ENCODE measurements around the gene CACNG6.
"Not testable (repeated sequence)": the region's sequence is repeated elsewhere in the genome, so short reads cannot be mapped to it uniquely, and the experiment has no call there.

The CACNG6 gene

DNA sequence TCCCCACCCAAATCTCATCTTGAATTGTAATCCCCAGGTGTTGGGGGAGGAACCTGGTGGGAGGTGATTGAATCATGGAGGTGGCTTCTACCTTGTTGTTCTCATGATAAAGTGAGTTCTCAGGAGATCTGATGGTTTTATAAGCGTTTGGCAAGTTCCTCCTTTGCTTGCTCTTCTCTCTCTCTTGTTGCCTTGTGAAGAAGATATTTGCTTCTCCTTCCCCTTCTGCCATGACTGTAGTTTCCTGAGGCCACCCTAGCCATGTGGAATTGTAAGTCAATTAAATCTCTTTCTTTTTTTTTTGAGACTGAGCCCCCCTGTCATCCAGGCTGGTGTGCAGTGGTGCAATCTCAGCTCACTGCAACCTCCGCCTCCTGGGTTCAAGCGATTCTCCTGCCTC is 37.9 kb downstream of the CACNG6 start:
- DNase-seq (ENCODE audit: insufficient read length, low spot score) (no peak), FAIRE-seq (no peak)
- TF ChIP-seq POLR2A (IDR thresholded peaks at IDR 0.05; ENCODE audit: low read depth, low read length), result no peak

DNA sequence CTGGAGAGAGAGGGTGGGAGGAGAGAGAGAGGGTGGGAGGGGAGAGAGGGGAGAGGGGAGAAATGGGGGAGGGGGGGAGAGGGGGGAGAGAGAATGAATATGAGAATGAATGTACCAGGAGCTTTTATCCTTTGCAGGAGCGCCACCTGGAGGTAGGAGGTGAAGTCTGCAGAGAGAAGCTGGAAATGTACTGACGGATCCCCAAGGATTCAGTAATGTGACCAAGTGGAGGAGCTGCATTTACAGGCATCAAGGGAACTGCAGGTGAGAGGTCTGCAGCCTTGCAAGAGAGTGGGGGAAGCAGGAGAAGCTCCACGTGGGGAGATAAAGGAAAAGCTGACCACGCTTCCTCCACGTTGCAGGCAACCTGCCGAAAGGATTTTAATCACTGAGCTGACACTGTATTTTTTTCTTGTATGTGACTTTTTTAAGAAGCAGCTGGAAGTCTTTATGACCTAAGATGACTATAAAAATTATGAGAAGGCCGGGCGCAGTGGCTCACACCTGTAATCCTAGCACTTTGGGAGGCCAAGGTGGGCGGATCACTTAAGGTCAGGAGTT is 38.6 kb downstream of the CACNG6 start:
- DNase-seq (ENCODE audit: insufficient read length, low spot score) (peak; percentile 63), FAIRE-seq (peak; percentile 41)
- no peak for TF ChIP-seq POLR2A (IDR thresholded peaks at IDR 0.05; ENCODE audit: low read depth, low read length)

DNA sequence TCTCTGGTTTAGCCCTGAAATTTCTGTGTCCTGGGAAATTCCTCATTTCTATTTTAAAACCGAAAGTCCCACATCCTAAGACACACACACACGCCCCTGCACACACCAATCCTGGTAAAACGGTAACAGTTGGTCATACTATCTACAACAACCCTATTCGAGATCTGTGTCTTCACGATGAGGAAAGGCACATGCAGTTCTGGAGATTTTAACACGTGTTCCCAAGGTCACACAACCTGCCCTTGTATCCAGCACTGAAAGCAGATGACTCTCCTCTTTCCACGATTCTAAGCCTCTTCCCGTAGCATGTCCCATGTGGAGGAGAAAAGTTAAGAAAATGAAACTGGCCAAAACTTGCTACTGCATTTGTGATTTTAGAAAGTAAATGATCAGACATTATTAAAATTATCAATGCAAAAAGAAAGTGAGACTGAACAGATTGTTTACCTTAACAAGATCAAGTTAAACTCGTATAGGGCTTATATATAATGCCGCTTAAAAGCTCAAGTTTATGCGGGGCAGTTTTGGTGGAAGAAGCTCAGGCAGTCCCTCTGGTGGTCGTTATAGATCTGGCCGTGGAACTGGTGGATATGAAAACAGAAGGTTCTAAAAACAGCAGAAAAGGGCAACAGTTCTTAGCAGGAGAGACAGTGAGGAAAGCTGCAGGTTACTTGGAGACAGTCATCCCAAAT is 39.6 kb downstream of the CACNG6 start:
- DNase-seq (ENCODE audit: insufficient read length, low spot score), result no peak
- no peak for TF ChIP-seq POLR2A (IDR thresholded peaks at IDR 0.05; ENCODE audit: low read depth, low read length)
- no peak for FAIRE-seq

DNA sequence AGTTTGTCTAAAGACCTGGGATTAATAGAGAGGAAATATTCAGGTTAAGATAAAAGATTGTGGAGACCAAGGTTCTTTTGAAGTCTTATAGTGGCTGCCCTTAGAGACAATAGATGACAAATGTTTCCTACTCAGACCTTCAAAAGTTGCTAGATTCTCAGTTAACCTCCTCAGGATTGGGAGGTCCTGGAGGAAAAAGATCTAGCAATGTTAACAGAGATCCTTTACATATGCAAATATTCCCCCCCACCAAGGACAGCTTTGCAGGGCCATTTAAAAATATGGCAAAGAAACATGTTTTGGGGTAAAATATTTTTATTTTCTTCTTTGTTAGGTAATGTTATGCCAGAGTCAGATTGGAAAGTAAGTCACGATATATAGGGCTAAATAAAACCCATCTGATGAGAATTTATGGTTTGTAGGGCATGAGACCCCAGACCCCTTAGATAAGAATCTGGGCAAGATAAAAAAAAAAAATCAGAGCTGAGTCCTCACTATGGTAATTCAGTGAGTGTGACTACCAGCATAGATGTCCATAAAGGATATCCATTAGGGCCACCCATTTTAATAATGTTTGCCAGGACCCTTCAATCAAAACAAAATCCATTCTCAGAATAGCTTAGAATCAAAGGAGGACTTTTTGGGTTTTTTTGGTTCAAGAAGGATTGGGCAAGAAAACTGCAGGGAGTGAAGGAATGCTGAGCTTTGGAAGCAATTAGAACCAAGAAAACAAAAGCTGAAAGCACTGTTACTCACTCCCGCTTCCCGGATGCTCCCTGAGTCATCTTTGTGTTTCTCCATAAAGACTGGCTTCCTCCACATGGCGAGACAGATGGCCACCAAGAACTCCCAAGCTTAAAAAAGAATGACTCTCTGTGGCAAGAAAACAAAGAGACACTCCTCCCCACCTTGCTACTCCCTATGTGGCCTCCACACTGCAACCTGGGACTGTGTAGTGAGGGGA is 44.1 kb downstream of the CACNG6 start:
- TF ChIP-seq POLR2A (IDR thresholded peaks at IDR 0.05; ENCODE audit: low read depth, low read length), result no peak
- FAIRE-seq (peak; percentile 84), DNase-seq (ENCODE audit: insufficient read length, low spot score) (peak; percentile 86)

DNA sequence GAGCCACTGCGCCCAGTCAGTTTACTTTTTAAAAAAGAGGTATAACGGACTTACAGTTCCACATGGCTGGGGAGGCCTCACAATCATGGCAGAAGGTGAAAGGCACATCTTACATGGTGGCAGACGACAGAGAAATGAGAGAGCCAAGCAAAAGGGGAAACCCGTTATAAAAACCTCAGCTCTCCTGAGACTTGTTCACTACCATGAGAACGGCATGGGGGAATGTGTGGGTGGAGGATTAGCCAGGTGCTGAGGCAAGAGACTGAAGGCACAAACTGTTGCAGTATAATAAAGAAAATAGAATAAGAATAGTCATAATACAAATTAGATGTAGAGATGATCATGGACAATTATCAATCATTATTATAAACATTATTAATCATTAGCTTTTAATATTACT is 45.1 kb downstream of the CACNG6 start:
- not testable (repeated sequence) for FAIRE-seq

DNA sequence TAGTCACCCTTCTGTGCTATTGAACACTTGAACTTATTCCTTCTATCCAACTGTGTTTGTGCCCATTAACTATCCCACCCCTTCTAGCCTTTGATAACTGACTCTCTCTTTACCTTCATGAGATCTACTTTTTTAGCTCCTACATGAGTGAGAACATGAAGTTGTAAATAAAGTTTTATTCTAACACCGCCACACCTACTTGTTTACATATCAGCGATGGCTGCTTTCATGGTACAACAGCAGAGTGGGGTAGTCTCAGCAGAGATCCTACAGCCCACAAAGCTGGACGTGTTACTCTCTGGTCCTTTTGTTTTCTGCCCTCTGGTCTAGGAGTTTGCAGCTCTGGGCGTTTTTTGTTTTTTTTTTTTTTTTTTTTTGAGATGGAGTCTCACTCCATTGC is 48.6 kb downstream of the CACNG6 start:
- no peak for DNase-seq (ENCODE audit: insufficient read length, low spot score)
- FAIRE-seq, result no peak
- TF ChIP-seq POLR2A (IDR thresholded peaks at IDR 0.05; ENCODE audit: low read depth, low read length), result no peak

More for the DNA sequence above, 45.1 kb downstream of the CACNG6 start:
- DNase-seq (ENCODE audit: insufficient read length, low spot score), result not testable (repeated sequence)

DNA sequence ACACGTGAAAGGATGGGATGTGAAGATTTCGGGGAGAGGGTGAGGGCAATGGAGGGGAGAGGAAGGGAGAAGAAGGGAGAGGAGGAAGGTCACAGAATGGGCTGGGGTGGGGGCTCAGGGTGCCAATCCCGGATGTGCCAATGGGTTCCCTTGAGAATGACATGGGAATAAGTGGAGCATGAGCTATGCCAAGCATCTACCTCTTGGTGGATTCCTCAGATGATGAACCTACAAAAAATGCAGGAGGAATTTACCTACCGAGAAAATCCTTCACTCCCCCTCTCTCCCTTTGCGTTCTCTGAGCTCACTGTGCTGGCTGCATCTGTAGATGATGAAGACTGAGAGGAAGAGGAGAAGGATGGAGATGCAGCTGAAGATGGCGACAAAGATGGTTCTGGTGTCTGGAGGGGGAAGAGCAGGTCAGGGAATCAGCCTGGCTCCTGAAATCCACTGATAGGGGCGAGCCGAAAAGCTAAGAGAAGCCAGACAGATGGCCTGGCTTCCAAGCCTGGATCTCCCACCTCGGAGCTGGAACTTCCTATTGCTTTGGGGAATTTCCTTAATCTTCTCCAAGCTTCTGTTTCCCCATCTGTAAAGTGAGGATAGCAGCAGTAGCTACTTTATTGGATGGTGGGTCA is 50.7 kb downstream of the CACNG6 start:
- DNase-seq (ENCODE audit: insufficient read length, low spot score) (peak; percentile 44), FAIRE-seq (no peak)
- no peak for TF ChIP-seq POLR2A (IDR thresholded peaks at IDR 0.05; ENCODE audit: low read depth, low read length)

DNA sequence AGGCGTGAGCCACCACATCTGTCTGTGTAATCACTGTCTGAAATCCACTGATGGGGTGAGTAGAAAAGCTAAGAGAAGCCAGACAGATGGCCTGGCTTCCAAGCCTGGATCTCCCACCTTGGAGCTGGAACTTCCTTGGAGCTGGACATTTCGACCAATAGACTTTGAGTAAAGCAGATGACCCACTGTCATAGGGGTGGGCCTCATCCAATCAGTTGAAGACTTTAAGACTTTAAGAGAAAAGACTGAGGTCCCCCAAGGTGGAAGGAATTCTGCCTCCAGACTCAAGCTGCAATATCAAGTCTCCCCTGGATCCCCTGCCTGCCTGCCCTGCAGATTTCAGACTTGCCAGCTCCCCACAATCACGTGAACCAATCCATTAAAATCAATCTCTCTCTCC is 51.6 kb downstream of the CACNG6 start:
- DNase-seq (ENCODE audit: insufficient read length, low spot score) (no peak), FAIRE-seq (no peak)
- no peak for TF ChIP-seq POLR2A (IDR thresholded peaks at IDR 0.05; ENCODE audit: low read depth, low read length)

DNA sequence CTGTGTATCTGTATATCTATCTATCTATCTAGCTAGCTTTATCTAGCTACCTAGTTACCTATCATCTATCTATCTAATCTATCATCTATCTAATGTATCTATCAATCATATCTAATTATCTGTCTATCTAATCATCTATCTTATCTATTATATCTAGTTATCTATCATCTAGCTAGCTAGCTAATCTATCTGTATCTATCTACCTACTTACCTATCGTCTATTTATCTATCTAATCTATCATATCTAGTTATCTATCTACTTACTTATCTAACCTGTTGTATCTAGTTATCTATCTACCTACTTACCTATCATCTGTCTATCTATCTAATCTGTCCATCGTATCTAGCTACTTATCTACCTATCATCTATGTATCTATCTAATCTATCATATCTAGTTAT is 54.3 kb downstream of the CACNG6 start:
- FAIRE-seq, result no peak
- TF ChIP-seq POLR2A (IDR thresholded peaks at IDR 0.05; ENCODE audit: low read depth, low read length), result no peak

DNA sequence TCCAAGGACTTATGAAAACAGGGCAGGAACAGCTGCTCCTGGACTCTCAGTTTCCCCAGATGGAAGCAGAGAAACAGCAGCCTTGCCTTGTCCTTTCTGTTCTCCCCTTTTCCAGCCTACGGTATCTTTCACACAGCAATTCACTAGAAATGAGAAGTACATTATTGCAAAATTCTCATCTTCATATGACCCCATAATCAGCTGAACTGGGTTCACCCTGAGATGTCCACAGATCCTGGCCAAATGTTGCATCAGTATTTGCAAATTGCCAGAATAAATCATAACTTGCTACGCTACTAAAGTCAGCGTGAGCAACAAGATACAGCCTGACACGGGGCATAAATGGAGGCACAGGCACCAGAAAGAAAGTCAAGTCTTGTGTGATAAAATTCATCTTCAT is 56.2 kb downstream of the CACNG6 start:
- FAIRE-seq, result no peak
- TF ChIP-seq POLR2A (IDR thresholded peaks at IDR 0.05; ENCODE audit: low read depth, low read length), result no peak
- DNase-seq (ENCODE audit: insufficient read length, low spot score), result no peak

More for the DNA sequence above, 54.3 kb downstream of the CACNG6 start:
- DNase-seq (ENCODE audit: insufficient read length, low spot score), result no peak

All from H54 (cell line).